Neural cell (in vitro differentiated cells): ENCODE results near the gene DLK1. TPM values are rescaled to one million over a fixed set of nuclear protein-coding genes. Genes with fewer than 3 reads are reported as not detected.

ENCODE experiments used
- H2AFZ ChIP-seq: fragments of 200-600, 300-800 bp; sonication (generic), shearing (Covaris generic); 2 replicates; pipeline ENCODE4 v1.6.0; 2014; ENCODE audit warnings: low read depth, mild to moderate bottlenecking, antibody characterized with exemption, low read length, moderate library complexity
- H3F3A ChIP-seq: fragments of 200-600 bp; shearing (Covaris generic); 2 replicates; pipeline ENCODE4 v1.6.1; 2016; ENCODE audit warnings: mild to moderate bottlenecking, moderate library complexity, mixed read lengths, antibody characterized with exemption, low read length; ENCODE audit not compliant: insufficient read depth, poor library complexity, severe bottlenecking
- H3K27ac ChIP-seq: fragments of 200-600, 300-800 bp; sonication (generic), shearing (Covaris generic); 2 replicates; pipeline ENCODE4 v1.5.1; 2014; ENCODE audit warnings: mild to moderate bottlenecking, low read length, moderate library complexity
- H3K27me3 ChIP-seq: fragments of 300-800, 200-600 bp; sonication (generic), shearing (Covaris generic); 2 replicates; pipeline ENCODE4 v1.6.0; 2014; ENCODE audit warnings: mild to moderate bottlenecking, low read depth, low read length, moderate library complexity; ENCODE audit not compliant: insufficient read depth
- H3K36me3 ChIP-seq: fragments of 300-800, 200-600 bp; sonication (generic), shearing (Covaris generic); 2 replicates; pipeline ENCODE4 v1.5.1; 2014; ENCODE audit warnings: mild to moderate bottlenecking, antibody characterized with exemption, low read length, moderate library complexity; ENCODE audit not compliant: insufficient read depth
- H3K4me2 ChIP-seq: fragments of 300-800, 200-600 bp; sonication (generic), shearing (Covaris generic); 2 replicates; pipeline ENCODE4 v1.6.0; 2014; ENCODE audit warnings: mild to moderate bottlenecking, low read length
- H3K4me3 ChIP-seq: fragments of 300-800, 200-600 bp; sonication (generic), shearing (Covaris generic); 2 replicates; pipeline ENCODE4 v1.5.1; 2014; ENCODE audit warnings: mild to moderate bottlenecking, low read length, moderate library complexity
- H3K79me2 ChIP-seq: fragments of 200-600 bp; shearing (Covaris generic); replicated peaks from 2 replicates; pipeline ENCODE4 v1.6.0; 2014; ENCODE audit warnings: mild to moderate bottlenecking, low read length, moderate library complexity; ENCODE audit not compliant: insufficient read depth
- H3K9ac ChIP-seq: fragments of 300-800, 200-600 bp; sonication (generic), shearing (Covaris generic); 2 replicates; pipeline ENCODE4 v1.6.1; 2016; ENCODE audit warnings: mild to moderate bottlenecking, low read length, mixed read lengths
- H3K9me2 ChIP-seq: fragments of 200-600 bp; shearing (Covaris generic); 2 replicates; pipeline ENCODE4 v1.6.1; 2016; ENCODE audit warnings: mild to moderate bottlenecking, low read length, mixed read lengths; ENCODE audit not compliant: insufficient read depth
- H3K9me3 ChIP-seq: fragments of 200-600, 300-800 bp; sonication (generic), shearing (Covaris generic); 2 replicates; pipeline ENCODE4 v1.6.1; 2016; ENCODE audit warnings: mild to moderate bottlenecking, mixed run types, low read length, moderate library complexity, mixed read lengths
- H4K20me1 ChIP-seq: fragments of 200-600 bp; shearing (Covaris generic); 2 replicates; pipeline ENCODE4 v1.6.1; 2016; ENCODE audit warnings: mild to moderate bottlenecking, mixed run types; ENCODE audit not compliant: insufficient read depth
- CTCF ChIP-seq: fragments of 450-650 bp; IDR thresholded peaks from 2 replicates; pipeline ENCODE4 v1.5.1; 2014; ENCODE audit warnings: antibody characterized with exemption, mild to moderate bottlenecking, moderate library complexity; ENCODE audit not compliant: poor library complexity, severe bottlenecking
- EP300 ChIP-seq: fragments of 450-650 bp; conservative IDR thresholded peaks from 2 replicates; pipeline ENCODE4 v1.6.1; 2014; ENCODE audit warnings: antibody characterized with exemption, mild to moderate bottlenecking, moderate library complexity; ENCODE audit not compliant: poor library complexity, severe bottlenecking
- EZH2 ChIP-seq: fragments of 200-600, 300-800 bp; shearing (Covaris generic), sonication (generic); IDR thresholded peaks from 2 replicates; pipeline ENCODE4 v1.6.1; 2014; ENCODE audit warnings: antibody characterized with exemption, low read length, borderline replicate concordance, mild to moderate bottlenecking; ENCODE audit not compliant: insufficient read depth, poor library complexity, severe bottlenecking
- MXI1 ChIP-seq: fragments of 450-650 bp; conservative IDR thresholded peaks from 2 replicates; pipeline ENCODE4 v1.6.1; 2014; ENCODE audit warnings: antibody characterized with exemption, mild to moderate bottlenecking; ENCODE audit not compliant: poor library complexity, severe bottlenecking
- POLR2AphosphoS5 ChIP-seq: IDR thresholded peaks from 2 replicates; pipeline ENCODE4 v1.6.1; 2012
- RAD21 ChIP-seq: fragments of 450-650 bp; conservative IDR thresholded peaks from 2 replicates; pipeline ENCODE4 v1.6.1; 2014; ENCODE audit warnings: antibody characterized with exemption, mild to moderate bottlenecking, moderate library complexity
- REST ChIP-seq: IDR thresholded peaks from 2 replicates; pipeline ENCODE4 v1.6.1; 2012; ENCODE audit warnings: borderline replicate concordance
- SMC3 ChIP-seq: fragments of 450-650 bp; conservative IDR thresholded peaks from 2 replicates; pipeline ENCODE4 v1.6.1; 2014; ENCODE audit warnings: antibody characterized with exemption, mild to moderate bottlenecking, moderate library complexity; ENCODE audit not compliant: poor library complexity
- TAF1 ChIP-seq: IDR thresholded peaks from 2 replicates; pipeline ENCODE4 v1.6.1; 2012; ENCODE audit warnings: low read depth
- polyA plus RNA-seq: library from polyadenylated mRNA; depleted of rRNA; stranded (reverse); fragments of >200 nt; gene quantifications from 2 replicates; pipeline ENCODE4 v1.2.3, GENCODE V29; 2014

DLK1 gene
- polyA plus RNA-seq, 1 donor from 2014 or later = 6.8 TPM

DNA sequence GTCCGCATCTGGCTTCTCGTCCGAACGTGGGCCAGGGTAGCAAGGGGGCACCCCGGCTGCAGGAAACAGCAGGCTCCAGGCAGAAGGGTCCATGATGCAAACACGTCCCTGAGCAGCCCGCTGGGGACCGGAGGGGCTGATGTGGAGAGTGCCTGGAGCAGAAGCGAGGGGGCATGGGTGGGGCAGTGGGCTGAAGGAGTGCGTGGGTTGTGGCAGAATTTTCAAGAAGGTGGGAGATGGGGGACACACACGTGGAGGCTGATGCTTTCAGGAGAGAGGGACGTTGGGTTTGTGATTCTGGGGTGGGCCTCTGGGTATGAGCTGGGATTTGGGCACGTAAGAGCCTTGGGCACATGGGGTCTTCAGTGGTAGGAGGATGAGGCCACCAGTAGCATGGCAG is 45.6 kb upstream of the DLK1 start:
- Histone ChIP-seq H3K27me3 (no peaks in the 10 kb centered on the region), H3K9ac (no peak overlapping the region), H3K36me3 (no peaks in the 10 kb centered on the region), H3K9me3 (no peaks in the 10 kb centered on the region), H2AFZ (no peak overlapping the region), H3K4me3 (no peak overlapping the region), H3F3A (no peaks in the 10 kb centered on the region), H3K79me2 (no peaks in the 10 kb centered on the region), H4K20me1 (no peaks in the 10 kb centered on the region), H3K9me2 (no peaks in the 10 kb centered on the region), H3K27ac (no peak overlapping the region), H3K4me2 (no peak overlapping the region)
- TF ChIP-seq MXI1 = no peak
- no peak for TF ChIP-seq SMC3
- no peak for TF ChIP-seq TAF1
- no peak for TF ChIP-seq REST
- TF ChIP-seq POLR2AphosphoS5 = no peak
- TF ChIP-seq CTCF = no peak

GRCh38 chr14:100682749-100683148 is 43.9 kb upstream of the DLK1 start:
- Histone ChIP-seq H3K4me2 (no peak overlapping the region), H3F3A (no peaks in the 10 kb centered on the region)

More at GRCh38 chr14:100682749-100683148, 43.9 kb upstream of the DLK1 start:
- Histone ChIP-seq H3K27me3 (no peaks in the 10 kb centered on the region), H3K79me2 (no peaks in the 10 kb centered on the region), H3K4me3 (no peak overlapping the region), H3K9me3 (no peaks in the 10 kb centered on the region), H3K27ac (no peak overlapping the region), H3K36me3 (no peaks in the 10 kb centered on the region), H2AFZ (no peak overlapping the region), H3K9ac (no peak overlapping the region), H3K9me2 (no peaks in the 10 kb centered on the region), H4K20me1 (no peaks in the 10 kb centered on the region)
- TF ChIP-seq EP300 (no peak), RAD21 (no peak), MXI1 (no peak), CTCF (no peak), SMC3 (no peak), REST (no peak), EZH2 (no peak), TAF1 (no peak), POLR2AphosphoS5 (no peak)
